NB4 (cell line): ENCODE results near the gene MGLL.

ENCODE experiments used
- CTCF ChIP-seq: IDR thresholded peaks from one replicate; pipeline ENCODE4 v1.5.1; 2012; ENCODE audit warnings: low read depth, low read length
- MAX ChIP-seq: IDR thresholded peaks from 2 replicates; pipeline ENCODE4 v1.6.1; 2011; ENCODE audit warnings: low read depth, low read length
- MYC ChIP-seq: IDR thresholded peaks from 2 replicates; pipeline ENCODE4 v1.6.1; 2011; ENCODE audit warnings: low read depth, low read length
- POLR2A ChIP-seq: IDR thresholded peaks from 2 replicates; pipeline ENCODE4 v1.6.1; 2011; ENCODE audit warnings: mild to moderate bottlenecking; ENCODE audit not compliant: insufficient read length; ENCODE audit errors: extremely low read depth

- TF ChIP-seq MAX (no peak), MYC (no peak), POLR2A (no peak), CTCF (no peak)
These were observed 146.5 kb downstream of the MGLL start for GRCh38 chr3:127675651-127676391.
